ENCODE data around the gene TNFRSF8.

DNA sequence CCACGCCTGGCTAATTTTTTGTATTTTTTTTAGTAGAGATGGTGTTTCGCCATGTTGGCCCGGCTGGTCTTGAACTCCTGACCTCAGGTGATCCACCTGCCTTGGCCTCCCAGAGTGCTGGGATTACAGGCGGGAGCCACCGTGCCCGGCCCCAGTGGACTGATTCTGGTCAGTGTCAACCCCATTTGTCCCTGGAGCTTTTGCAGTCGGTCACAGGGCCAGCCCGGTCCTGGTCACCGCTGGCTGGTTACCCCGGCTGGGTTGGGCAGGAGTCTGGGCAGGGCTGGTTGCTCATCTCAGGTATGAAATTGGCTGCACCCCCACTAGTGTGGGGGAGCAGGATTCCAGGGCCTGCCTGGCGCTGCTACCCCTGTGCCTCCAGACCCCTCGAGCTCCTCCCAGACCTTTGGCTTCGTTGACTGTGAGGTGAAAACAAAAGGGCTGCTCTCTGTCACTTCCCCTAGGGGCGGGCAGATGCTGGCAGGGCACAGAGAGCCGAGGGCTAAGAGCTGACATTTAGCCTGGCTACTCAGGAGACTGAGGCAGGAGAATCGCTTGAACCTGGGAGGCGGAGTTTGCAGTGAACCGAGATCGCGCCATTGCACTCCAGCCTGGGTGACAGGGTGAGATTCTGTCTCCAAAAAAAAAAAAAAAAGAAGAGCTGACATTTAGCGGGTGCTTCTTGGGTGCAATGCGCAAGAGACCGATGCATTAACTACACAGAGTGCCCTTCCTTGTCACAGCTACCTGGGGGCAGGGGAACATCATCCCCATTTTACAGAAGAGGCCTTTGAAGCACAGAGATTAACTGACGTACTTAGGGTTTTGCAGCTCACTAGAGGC, 114.3 kb downstream of the TNFRSF8 start:
- TF ChIP-seq POLR2A (IDR thresholded peaks at IDR 0.05) = no peak
- TF ChIP-seq, protein P1, sequence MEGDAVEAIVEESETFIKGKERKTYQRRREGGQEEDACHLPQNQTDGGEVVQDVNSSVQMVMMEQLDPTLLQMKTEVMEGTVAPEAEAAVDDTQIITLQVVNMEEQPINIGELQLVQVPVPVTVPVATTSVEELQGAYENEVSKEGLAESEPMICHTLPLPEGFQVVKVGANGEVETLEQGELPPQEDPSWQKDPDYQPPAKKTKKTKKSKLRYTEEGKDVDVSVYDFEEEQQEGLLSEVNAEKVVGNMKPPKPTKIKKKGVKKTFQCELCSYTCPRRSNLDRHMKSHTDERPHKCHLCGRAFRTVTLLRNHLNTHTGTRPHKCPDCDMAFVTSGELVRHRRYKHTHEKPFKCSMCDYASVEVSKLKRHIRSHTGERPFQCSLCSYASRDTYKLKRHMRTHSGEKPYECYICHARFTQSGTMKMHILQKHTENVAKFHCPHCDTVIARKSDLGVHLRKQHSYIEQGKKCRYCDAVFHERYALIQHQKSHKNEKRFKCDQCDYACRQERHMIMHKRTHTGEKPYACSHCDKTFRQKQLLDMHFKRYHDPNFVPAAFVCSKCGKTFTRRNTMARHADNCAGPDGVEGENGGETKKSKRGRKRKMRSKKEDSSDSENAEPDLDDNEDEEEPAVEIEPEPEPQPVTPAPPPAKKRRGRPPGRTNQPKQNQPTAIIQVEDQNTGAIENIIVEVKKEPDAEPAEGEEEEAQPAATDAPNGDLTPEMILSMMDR (IDR thresholded peaks at IDR 0.05) = no peak
- TF ChIP-seq EP300 (IDR thresholded peaks at IDR 0.05) = no peak
